Ovary (tissue), 3 donors: Measurements from ENCODE around the gene TMEM259.

ENCODE experiments used
- EP300 ChIP-seq: sonication (generic); formaldehyde crosslinking; IDR thresholded peaks from one replicate; pipeline ENCODE4 v1.6.1; 2017; ENCODE audit warnings: antibody characterized with exemption
- POLR2A ChIP-seq: fragments of 450-650 bp; IDR thresholded peaks from one replicate; pipeline ENCODE4 v1.6.1; 2017; ENCODE audit warnings: antibody characterized with exemption, mild to moderate bottlenecking, moderate library complexity
- TF ChIP-seq, protein P1 (sequence below), 3 donors: fragments of 450-650 bp in 2 of 3; fragments of 200-600 bp in 1 of 3; IDR thresholded peaks; one replicate each; pipeline versions ENCODE4 v1.5.1 to v1.8.0; 2016 to 2022; ENCODE audit warnings: antibody characterized with exemption in 3 of 3, mild to moderate bottlenecking in 1 of 3
- donor health status: DM: no; HTN: no; CAD: no.

DNA sequence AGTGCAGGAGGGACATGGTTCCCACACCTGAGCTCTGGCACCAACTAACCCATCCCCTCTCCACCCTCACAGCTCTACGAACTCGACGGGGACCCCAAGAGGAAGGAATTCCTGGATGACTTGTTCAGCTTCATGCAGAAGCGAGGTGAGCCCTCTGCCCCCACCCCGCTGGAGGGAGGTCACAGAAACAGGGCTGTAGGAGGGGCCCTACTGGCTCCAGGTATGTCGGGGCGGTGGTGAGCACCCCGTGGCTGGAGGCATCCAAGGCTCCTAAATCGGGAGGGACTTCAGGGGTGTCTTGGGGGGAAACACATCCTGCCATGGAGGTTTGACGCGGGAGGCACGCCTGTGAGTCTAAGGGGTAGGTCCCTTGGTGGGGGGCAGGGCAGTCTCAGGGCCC, 60.9 kb downstream of the TMEM259 start:
- TF ChIP-seq, protein P1, sequence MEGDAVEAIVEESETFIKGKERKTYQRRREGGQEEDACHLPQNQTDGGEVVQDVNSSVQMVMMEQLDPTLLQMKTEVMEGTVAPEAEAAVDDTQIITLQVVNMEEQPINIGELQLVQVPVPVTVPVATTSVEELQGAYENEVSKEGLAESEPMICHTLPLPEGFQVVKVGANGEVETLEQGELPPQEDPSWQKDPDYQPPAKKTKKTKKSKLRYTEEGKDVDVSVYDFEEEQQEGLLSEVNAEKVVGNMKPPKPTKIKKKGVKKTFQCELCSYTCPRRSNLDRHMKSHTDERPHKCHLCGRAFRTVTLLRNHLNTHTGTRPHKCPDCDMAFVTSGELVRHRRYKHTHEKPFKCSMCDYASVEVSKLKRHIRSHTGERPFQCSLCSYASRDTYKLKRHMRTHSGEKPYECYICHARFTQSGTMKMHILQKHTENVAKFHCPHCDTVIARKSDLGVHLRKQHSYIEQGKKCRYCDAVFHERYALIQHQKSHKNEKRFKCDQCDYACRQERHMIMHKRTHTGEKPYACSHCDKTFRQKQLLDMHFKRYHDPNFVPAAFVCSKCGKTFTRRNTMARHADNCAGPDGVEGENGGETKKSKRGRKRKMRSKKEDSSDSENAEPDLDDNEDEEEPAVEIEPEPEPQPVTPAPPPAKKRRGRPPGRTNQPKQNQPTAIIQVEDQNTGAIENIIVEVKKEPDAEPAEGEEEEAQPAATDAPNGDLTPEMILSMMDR (IDR thresholded peaks at IDR 0.05): no peak
- TF ChIP-seq POLR2A: no peak
- no peak for TF ChIP-seq EP300
